ENCODE measurements around the gene CBL.

The CBL gene

GRCh38 chr11:119339589-119340334, 133.6 kb downstream of the CBL start:
- Mint-ChIP-seq H3K4me3 (peak overlapping the region; percentile 37), H3K27me3 (ENCODE audit: low read depth) (peaks cover 39% of the 10 kb centered on the region), H3K27ac (no peak overlapping the region), H3K4me1 (ENCODE audit: low read depth) (peaks cover 15% of the 10 kb centered on the region), H3K9me3 (no peaks in the 10 kb centered on the region), H3K36me3 (ENCODE audit: low read depth) (peaks cover 6% of the 10 kb centered on the region)

DNA sequence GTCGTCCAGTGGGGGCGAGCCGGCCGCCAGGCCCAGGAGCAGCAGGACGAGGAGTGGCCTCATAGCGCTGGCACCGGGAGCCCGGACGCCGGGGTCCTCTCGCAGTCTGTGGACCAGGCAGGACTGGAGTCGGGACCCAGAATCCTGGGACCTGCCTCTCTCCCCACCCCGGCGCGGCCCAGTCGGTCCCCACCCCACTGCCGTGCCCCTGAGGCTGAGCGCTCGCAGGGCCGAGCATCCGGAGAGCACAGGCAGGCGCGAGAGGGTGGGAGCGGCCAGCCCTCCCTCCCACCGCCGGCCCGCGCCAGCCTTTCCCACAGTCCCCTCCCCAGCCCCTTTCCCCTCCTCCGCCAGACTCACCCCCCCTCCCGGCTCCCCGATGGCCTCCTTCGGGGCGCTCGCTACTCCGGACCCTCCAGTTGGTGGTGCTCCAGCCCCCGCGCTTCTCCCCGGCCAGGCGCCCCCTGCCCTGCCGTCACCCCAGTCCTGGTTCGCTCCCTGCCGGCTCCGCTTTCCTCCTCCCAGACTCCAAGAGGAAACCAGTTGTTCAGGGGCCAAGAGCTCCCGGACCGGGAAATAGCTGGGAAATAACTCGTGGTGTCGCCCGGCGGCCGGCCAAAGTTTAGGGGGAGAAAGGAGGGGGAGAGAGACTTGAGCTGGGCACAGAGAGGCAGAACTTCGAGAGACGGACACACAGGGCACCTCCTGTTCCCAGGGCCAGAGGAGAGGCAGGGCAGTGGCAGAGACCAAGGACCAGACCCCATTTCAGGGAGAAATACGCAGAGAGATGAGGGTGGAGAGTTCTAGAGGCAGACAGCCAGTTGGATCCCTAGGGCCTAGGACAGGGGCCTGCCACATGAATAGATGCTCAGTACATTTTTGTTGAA, 134.4 kb downstream of the CBL start, which contains the start of gene C1QTNF5:
Gene C1QTNF5 (minus strand): TSS at position 549 of the 887 bp plus-strand sequence. CDS start 486 bp downstream, at position 63.
- H3K36me3 Mint-ChIP-seq (ENCODE audit: low read depth) = peaks cover 6% of the 10 kb centered on the region
- H3K27me3 Mint-ChIP-seq (ENCODE audit: low read depth) = peaks cover 45% of the 10 kb centered on the region
- H3K27ac Mint-ChIP-seq = no peak within 1 kb of the TSS
- peaks cover 15% of the 10 kb centered on the region for H3K4me1 Mint-ChIP-seq (ENCODE audit: low read depth)
- H3K9me3 Mint-ChIP-seq = no peaks in the 10 kb centered on the region
- no peak within 1 kb of the TSS for H3K4me3 Mint-ChIP-seq

DNA sequence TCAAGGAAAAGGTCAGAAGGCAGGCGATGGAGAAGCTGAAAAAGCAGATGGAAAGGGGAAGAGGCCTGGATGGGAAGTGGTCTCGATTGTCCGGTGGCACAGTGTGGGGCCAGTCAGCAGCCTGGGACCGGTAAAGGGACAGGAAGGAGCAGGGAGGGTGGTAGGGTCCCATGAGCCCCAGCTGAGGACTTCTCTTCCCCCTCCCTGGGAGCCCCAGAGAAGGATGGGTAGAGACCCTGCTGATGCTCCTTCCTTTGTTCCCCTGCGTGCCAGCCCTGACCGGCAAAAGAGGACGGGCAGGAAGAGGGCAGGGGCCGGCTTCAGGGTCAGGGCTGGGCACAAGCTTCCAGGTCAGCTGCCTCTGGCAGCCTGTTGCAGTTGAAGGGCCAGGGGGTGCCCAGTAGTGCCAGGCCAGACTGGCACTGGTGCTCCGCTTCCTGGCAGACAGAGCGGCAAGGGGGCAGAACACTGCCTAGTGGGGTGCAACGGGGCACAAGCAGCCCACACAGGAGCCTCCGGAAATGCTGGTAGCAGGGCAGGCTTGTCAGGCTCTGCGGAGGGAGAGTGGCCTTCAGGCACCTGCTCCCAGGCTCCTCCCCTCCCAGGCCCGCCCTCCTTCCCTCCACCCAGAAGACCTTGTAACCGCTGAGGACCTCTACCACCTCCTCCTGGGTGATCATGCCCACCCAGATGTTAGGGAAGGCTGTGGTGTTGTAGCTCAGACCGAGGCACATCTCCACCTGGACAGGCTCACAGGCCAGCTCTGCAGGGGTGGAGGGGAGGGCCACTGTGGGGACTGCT, 135.3 kb downstream of the CBL start:
- peaks cover 3% of the 10 kb centered on the region for H3K36me3 Mint-ChIP-seq (ENCODE audit: low read depth)
- no peak overlapping the region for H3K4me3 Mint-ChIP-seq
- peaks cover 7% of the 10 kb centered on the region for H3K4me1 Mint-ChIP-seq (ENCODE audit: low read depth)
- peaks cover 45% of the 10 kb centered on the region for H3K27me3 Mint-ChIP-seq (ENCODE audit: low read depth)
- no peak overlapping the region for H3K27ac Mint-ChIP-seq
- no peaks in the 10 kb centered on the region for H3K9me3 Mint-ChIP-seq

- Mint-ChIP-seq H3K27ac (no peak overlapping the region), H3K9me3 (no peaks in the 10 kb centered on the region), H3K36me3 (ENCODE audit: low read depth) (peaks cover 2% of the 10 kb centered on the region), H3K4me1 (ENCODE audit: low read depth) (peaks cover 7% of the 10 kb centered on the region), H3K4me3 (no peak overlapping the region), H3K27me3 (ENCODE audit: low read depth) (peaks cover 45% of the 10 kb centered on the region)
Measured at GRCh38 chr11:119342023-119342300, 135.8 kb downstream of the CBL start.

- Mint-ChIP-seq H3K4me1 (ENCODE audit: low read depth) (peaks cover 7% of the 10 kb centered on the region), H3K27ac (no peak overlapping the region), H3K9me3 (no peaks in the 10 kb centered on the region), H3K4me3 (no peak overlapping the region), H3K36me3 (ENCODE audit: low read depth) (peaks cover 2% of the 10 kb centered on the region), H3K27me3 (ENCODE audit: low read depth) (peaks cover 45% of the 10 kb centered on the region)
Measured at GRCh38 chr11:119342362-119343130, 136.4 kb downstream of the CBL start.

GRCh38 chr11:119343726-119344125, 137.6 kb downstream of the CBL start:
- Mint-ChIP-seq H3K4me1 (ENCODE audit: low read depth) (peaks cover 2% of the 10 kb centered on the region), H3K27me3 (ENCODE audit: low read depth) (peaks cover 41% of the 10 kb centered on the region), H3K9me3 (no peaks in the 10 kb centered on the region), H3K27ac (no peak overlapping the region), H3K4me3 (no peak overlapping the region), H3K36me3 (ENCODE audit: low read depth) (no peaks in the 10 kb centered on the region)

- Mint-ChIP-seq H3K9me3 (no peaks in the 10 kb centered on the region), H3K27me3 (ENCODE audit: low read depth) (peaks cover 33% of the 10 kb centered on the region), H3K4me3 (no peak overlapping the region), H3K36me3 (ENCODE audit: low read depth) (no peaks in the 10 kb centered on the region), H3K4me1 (ENCODE audit: low read depth) (no peaks in the 10 kb centered on the region), H3K27ac (no peak overlapping the region)
Measured at GRCh38 chr11:119344291-119345010, 138.3 kb downstream of the CBL start.

DNA sequence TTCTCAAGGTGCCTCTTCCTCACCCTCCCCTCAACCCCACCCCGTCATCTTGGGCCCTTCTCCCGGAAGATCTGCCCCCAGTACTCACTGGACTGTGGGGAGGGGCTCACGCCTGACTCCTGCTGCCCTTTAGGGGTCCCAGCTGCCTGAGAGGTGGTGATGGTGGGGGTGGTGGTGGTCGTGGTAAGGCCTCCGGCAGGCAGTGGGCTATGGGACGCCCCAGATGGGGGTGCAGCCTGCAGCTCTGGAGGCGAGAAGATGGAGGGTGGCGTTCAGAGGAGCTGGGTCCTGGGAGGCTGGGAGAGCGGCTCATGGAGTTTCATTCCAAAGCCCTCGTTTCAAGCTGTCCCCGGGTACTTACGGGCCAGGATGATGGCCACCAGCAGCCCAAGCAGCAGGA, 139.5 kb downstream of the CBL start:
- Mint-ChIP-seq H3K27me3 (ENCODE audit: low read depth) (peaks cover 32% of the 10 kb centered on the region), H3K4me3 (no peak overlapping the region), H3K4me1 (ENCODE audit: low read depth) (peaks cover 3% of the 10 kb centered on the region), H3K9me3 (no peaks in the 10 kb centered on the region), H3K27ac (no peak overlapping the region), H3K36me3 (ENCODE audit: low read depth) (no peaks in the 10 kb centered on the region)

DNA sequence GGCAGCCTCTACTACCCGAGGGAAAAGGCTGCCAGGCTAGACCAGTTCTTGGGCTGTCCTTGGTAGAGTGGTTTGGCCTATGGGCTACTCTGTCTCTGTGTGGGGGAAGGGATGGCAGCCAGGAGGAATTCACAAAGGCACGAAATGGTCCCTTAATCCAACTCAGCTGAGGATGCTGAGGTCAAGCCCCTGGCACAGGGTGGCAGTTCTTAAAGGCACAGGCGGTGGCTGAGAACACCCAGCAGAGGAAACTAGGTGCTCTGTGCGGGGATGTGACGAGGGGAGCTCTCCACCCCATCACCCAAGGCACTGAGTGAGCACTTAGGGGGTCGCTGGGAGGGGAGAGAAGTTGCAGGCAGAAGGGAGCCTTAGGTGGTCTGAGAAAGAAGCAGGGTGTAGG, 140.5 kb downstream of the CBL start, which contains the start of gene MFRP:
Gene MFRP (minus strand): TSS at position 101 of the 400 bp plus-strand sequence. CDS start 192 bp downstream, outside the sequence.
- H3K4me1 Mint-ChIP-seq (ENCODE audit: low read depth) = peaks cover 3% of the 10 kb centered on the region
- no peaks in the 10 kb centered on the region for H3K36me3 Mint-ChIP-seq (ENCODE audit: low read depth)
- no peak within 1 kb of the TSS for H3K27ac Mint-ChIP-seq
- H3K27me3 Mint-ChIP-seq (ENCODE audit: low read depth) = peaks cover 32% of the 10 kb centered on the region
- H3K9me3 Mint-ChIP-seq = no peaks in the 10 kb centered on the region
- H3K4me3 Mint-ChIP-seq = no peak within 1 kb of the TSS

- Mint-ChIP-seq H3K4me3 (no peak overlapping the region), H3K9me3 (no peaks in the 10 kb centered on the region), H3K27me3 (ENCODE audit: low read depth) (peaks cover 32% of the 10 kb centered on the region), H3K27ac (no peak overlapping the region), H3K36me3 (ENCODE audit: low read depth) (no peaks in the 10 kb centered on the region), H3K4me1 (ENCODE audit: low read depth) (peaks cover 3% of the 10 kb centered on the region)
Measured at GRCh38 chr11:119347242-119347641, 141.1 kb downstream of the CBL start.

DNA sequence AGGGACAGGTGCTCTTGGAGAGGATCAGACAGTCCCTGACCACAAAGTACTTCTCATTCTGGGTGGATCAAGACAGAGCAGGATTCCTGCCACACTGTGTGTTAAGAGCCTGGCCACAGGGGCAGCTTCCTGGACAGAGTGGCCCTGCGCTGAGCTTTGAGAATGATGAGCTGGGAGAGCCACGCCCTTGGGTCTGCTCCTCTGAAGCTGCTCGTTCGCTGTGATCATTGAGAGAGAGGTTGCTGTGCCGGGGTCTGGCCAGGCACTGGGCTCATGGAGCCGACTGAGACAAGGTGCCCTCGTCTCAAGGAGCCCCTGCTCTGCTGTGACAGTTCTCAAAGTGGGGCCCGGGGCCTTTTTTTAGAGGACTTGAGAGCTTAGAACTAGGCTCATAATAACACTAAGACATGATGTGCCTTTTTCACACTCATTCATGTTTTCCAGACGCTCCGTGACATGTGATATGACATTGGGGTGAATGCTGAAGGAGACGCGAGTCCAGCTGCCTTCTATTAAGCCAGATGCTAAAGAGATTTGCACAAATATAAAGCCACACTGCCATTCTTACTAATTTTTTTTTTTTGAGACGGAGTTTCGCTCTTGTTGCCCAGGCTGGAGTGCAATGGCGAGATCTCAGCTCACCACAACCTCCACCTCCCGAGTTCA, 141.9 kb downstream of the CBL start:
- H3K36me3 Mint-ChIP-seq (ENCODE audit: low read depth) = no peaks in the 10 kb centered on the region
- H3K4me3 Mint-ChIP-seq = no peak overlapping the region
- peaks cover 31% of the 10 kb centered on the region for H3K27me3 Mint-ChIP-seq (ENCODE audit: low read depth)
- H3K9me3 Mint-ChIP-seq = no peaks in the 10 kb centered on the region
- H3K4me1 Mint-ChIP-seq (ENCODE audit: low read depth) = peaks cover 3% of the 10 kb centered on the region
- no peak overlapping the region for H3K27ac Mint-ChIP-seq

DNA sequence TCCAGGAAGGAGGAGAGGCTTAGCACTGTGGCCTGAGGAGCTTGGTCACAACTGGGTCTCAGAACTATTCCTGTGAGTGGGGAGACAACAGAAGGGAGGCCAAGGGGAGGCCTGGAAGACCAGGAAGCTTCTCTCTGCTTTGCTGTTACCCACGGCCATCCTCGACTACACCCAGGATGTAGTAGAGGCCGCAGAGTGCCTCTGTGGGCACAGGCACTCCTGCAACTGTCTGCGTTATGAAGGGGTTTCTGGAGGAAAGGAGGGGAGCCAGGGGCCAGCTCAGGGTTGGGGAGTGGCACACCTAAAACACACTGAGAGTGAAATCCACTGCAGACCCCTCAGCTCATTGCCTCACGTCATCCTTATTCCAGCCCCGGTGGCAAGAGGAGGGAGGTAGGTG, 144.2 kb downstream of the CBL start:
- H3K4me3 Mint-ChIP-seq = no peak overlapping the region
- no peaks in the 10 kb centered on the region for H3K36me3 Mint-ChIP-seq (ENCODE audit: low read depth)
- H3K27ac Mint-ChIP-seq = peak overlapping the region; percentile 64
- peaks cover 3% of the 10 kb centered on the region for H3K4me1 Mint-ChIP-seq (ENCODE audit: low read depth)
- peaks cover 39% of the 10 kb centered on the region for H3K27me3 Mint-ChIP-seq (ENCODE audit: low read depth)
- H3K9me3 Mint-ChIP-seq = no peaks in the 10 kb centered on the region

DNA sequence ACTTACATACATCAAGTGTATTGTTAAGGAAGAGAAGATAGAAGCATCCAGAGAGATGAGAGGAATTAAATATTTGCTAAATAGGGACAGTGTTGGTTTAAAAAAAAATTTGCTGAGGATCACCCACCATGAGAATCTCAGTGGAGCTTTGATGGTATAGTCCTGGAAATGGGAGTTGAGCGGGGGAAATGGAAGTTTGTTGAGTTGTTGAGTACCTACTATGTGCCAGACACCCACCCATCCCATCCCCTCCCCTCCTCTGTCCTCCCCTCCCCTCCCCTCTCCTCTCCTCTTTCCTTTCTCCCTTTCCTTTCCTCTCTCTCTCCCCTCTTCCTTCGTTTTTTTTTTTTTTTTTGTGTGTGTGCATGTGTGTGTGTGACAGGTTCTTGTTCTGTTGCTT, 145.1 kb downstream of the CBL start:
- Mint-ChIP-seq H3K4me1 (ENCODE audit: low read depth) (peaks cover 5% of the 10 kb centered on the region), H3K36me3 (ENCODE audit: low read depth) (no peaks in the 10 kb centered on the region), H3K27me3 (ENCODE audit: low read depth) (peaks cover 46% of the 10 kb centered on the region), H3K27ac (no peak overlapping the region), H3K9me3 (no peaks in the 10 kb centered on the region), H3K4me3 (no peak overlapping the region)
